NCI-H1092 (cell line): Measurements from ENCODE around the gene KCTD7.
"Not testable (repeated sequence)": the region's sequence is repeated elsewhere in the genome, so short reads cannot be mapped to it uniquely, and the experiment has no call there.

Experiments used
- DNase-seq: peaks from one replicate; lab custom pipeline; 2025; lab: John Stamatoyannopoulos, UW

The KCTD7 gene

GRCh38 chr7:66617295-66617694 lies 11.4 kb upstream of the KCTD7 start:
- DNase-seq: no peak

GRCh38 chr7:66619341-66619948 lies 9.2 kb upstream of the KCTD7 start:
- not testable (repeated sequence) for DNase-seq

- DNase-seq: no peak
Observed at GRCh38 chr7:66626331-66626934, 2.2 kb upstream of the KCTD7 start.

- no peak for DNase-seq
Observed at GRCh38 chr7:66627151-66627681, 1.5 kb upstream of the KCTD7 start.

- DNase-seq: no peak
Observed at GRCh38 chr7:66627881-66628360, 760 bp upstream of the KCTD7 start.

- no peak for DNase-seq
Observed at GRCh38 chr7:66629222-66630062, 761 bp downstream of the KCTD7 start.

GRCh38 chr7:66630531-66630930 lies 1.9 kb downstream of the KCTD7 start:
- DNase-seq: no peak

- DNase-seq: no peak
Observed at GRCh38 chr7:66631471-66631870, 2.8 kb downstream of the KCTD7 start.

- no peak for DNase-seq
Observed at GRCh38 chr7:66634816-66635215, 6.1 kb downstream of the KCTD7 start.

- DNase-seq: not testable (repeated sequence)
Observed at GRCh38 chr7:66635322-66635981, 6.8 kb downstream of the KCTD7 start.

GRCh38 chr7:66635982-66636546 lies 7.4 kb downstream of the KCTD7 start:
- DNase-seq: not testable (repeated sequence)

- DNase-seq: no peak
Observed at GRCh38 chr7:66638309-66639099, 9.8 kb downstream of the KCTD7 start.

- DNase-seq: no peak
Observed at GRCh38 chr7:66639773-66640172, 11.1 kb downstream of the KCTD7 start.

- no peak for DNase-seq
Observed at GRCh38 chr7:66640802-66641525, 12.3 kb downstream of the KCTD7 start.

- no peak for DNase-seq
Observed at GRCh38 chr7:66641526-66641871, 12.8 kb downstream of the KCTD7 start.

- no peak for DNase-seq
Observed at GRCh38 chr7:66642186-66642585, 13.5 kb downstream of the KCTD7 start.

- no peak for DNase-seq
Observed at GRCh38 chr7:66642932-66643331, 14.3 kb downstream of the KCTD7 start.

- DNase-seq: no peak
Observed at GRCh38 chr7:66643395-66643794, 14.7 kb downstream of the KCTD7 start.

GRCh38 chr7:66651026-66651425 lies 22.3 kb downstream of the KCTD7 start:
- not testable (repeated sequence) for DNase-seq

- DNase-seq: not testable (repeated sequence)
Observed at GRCh38 chr7:66653719-66654274, 25.1 kb downstream of the KCTD7 start.
